K562 (cell line): ENCODE data around the gene DEDD. TPM values are rescaled to one million over a fixed set of nuclear protein-coding genes. Genes with fewer than 3 reads are reported as not detected.

Source experiments
- ARNT ChIP-seq, 2 experiments: fragments of 450-650 bp; IDR thresholded peaks; 2 replicates each; pipeline ENCODE4 v1.6.1; 2016; ENCODE audit warnings: mild to moderate bottlenecking in 1 of 2
- CC2D1A ChIP-seq: fragments of 450-650 bp; IDR thresholded peaks from 2 replicates; pipeline ENCODE4 v1.6.1; 2017; ENCODE audit warnings: mild to moderate bottlenecking
- CHD2 ChIP-seq: IDR thresholded peaks from 2 replicates; pipeline ENCODE4 v1.6.1; 2011; ENCODE audit warnings: low read depth, low read length
- DLX4 ChIP-seq: fragments of 250-450 bp; sonication (Bioruptor Pico); IDR thresholded peaks from 2 replicates; pipeline ENCODE4 v1.6.1; 2021; ENCODE audit warnings: mild to moderate bottlenecking
- ETV1 ChIP-seq: fragments of 450-650 bp; conservative IDR thresholded peaks from 2 replicates; pipeline ENCODE4 v1.6.1; 2016; ENCODE audit warnings: missing genetic modification characterization, control low read depth, low read depth, missing compliant biosample characterization
- GTF2E2 ChIP-seq: fragments of 200-800 bp; sonication (Bioruptor generic); IDR thresholded peaks from 2 replicates; pipeline ENCODE4 v1.6.1; 2016; ENCODE audit warnings: missing genetic modification characterization, missing compliant biosample characterization
- HNRNPLL ChIP-seq: fragments of 200-400 bp; formaldehyde crosslinking; IDR thresholded peaks from 2 replicates; pipeline ENCODE4 v1.6.1; 2017; ENCODE audit warnings: low read length, low read depth, mild to moderate bottlenecking; ENCODE audit not compliant: poor library complexity, severe bottlenecking
- KAT7 ChIP-seq: sonication (generic); formaldehyde crosslinking; IDR thresholded peaks from 2 replicates; pipeline ENCODE4 v1.8.0; 2022; ENCODE audit warnings: missing genetic modification reagents, mild to moderate bottlenecking, borderline replicate concordance
- KLF10 ChIP-seq: fragments of 250-450 bp; sonication (Bioruptor Pico); IDR thresholded peaks from 2 replicates; pipeline ENCODE4 v1.6.1; 2021; ENCODE audit warnings: matching md5 sums
- KLF16 ChIP-seq: IDR thresholded peaks from 2 replicates; pipeline ENCODE4 v1.6.1; 2016; ENCODE audit warnings: antibody characterized with exemption
- MED1 ChIP-seq: sonication (generic); formaldehyde crosslinking; IDR thresholded peaks from 2 replicates; pipeline ENCODE4 v1.8.1; 2023; ENCODE audit warnings: missing genetic modification reagents, borderline replicate concordance
- MYC ChIP-seq, 2 experiments: fragments of 250-450 bp in 1 of 2; sonication (Bioruptor Pico) in 1 of 2; IDR thresholded peaks; 2 replicates each; pipeline versions ENCODE4 v1.5.1 to v1.6.1; 2012 to 2021; ENCODE audit warnings: low read depth in 2 of 2, borderline replicate concordance in 1 of 2, improper control_type of control experiment in 1 of 2, low read length in 1 of 2, mild to moderate bottlenecking in 1 of 2, moderate library complexity in 1 of 2
- NEUROD1 ChIP-seq: fragments of 150-350 bp; IDR thresholded peaks from 2 replicates; pipeline ENCODE4 v1.6.1; 2014; ENCODE audit warnings: borderline replicate concordance, low read length, low read depth; ENCODE audit not compliant: partially characterized antibody
- NFE2L1 ChIP-seq: fragments of 450-650 bp; IDR thresholded peaks from 2 replicates; pipeline ENCODE4 v1.6.1; 2016; ENCODE audit warnings: missing genetic modification characterization, low read depth, mild to moderate bottlenecking, missing compliant biosample characterization, moderate library complexity, borderline replicate concordance
- PCBP2 ChIP-seq: fragments of 200-400 bp; formaldehyde crosslinking; IDR thresholded peaks from 2 replicates; pipeline ENCODE4 v1.6.1; 2018; ENCODE audit warnings: low read length, low read depth, mild to moderate bottlenecking, moderate library complexity; ENCODE audit not compliant: poor library complexity, severe bottlenecking
- PRPF4 ChIP-seq: fragments of 200-400 bp; formaldehyde crosslinking; IDR thresholded peaks from one replicate; pipeline ENCODE4 v1.6.1; 2017; ENCODE audit warnings: low read length, low read depth, mild to moderate bottlenecking; ENCODE audit not compliant: insufficient read depth, poor library complexity, severe bottlenecking
- RAD21 ChIP-seq, 2 experiments: fragments of 250-450 bp in 1 of 2; fragments of 450-650 bp in 1 of 2; sonication (Bioruptor Pico) in 1 of 2; formaldehyde crosslinking in 1 of 2; IDR thresholded peaks in 1 of 2; conservative IDR thresholded peaks in 1 of 2; 2 replicates each; pipeline versions ENCODE4 v1.4.0 to v1.8.0; 2020 to 2022; ENCODE audit warnings: mild to moderate bottlenecking in 2 of 2, moderate library complexity in 1 of 2
- SAP30 ChIP-seq: fragments of 200-600 bp; sonication (generic); IDR thresholded peaks from 2 replicates; pipeline ENCODE4 v1.6.1; 2012; ENCODE audit warnings: borderline replicate concordance, low read depth, mild to moderate bottlenecking, moderate library complexity, low read length, control low read depth, inconsistent platforms; ENCODE audit not compliant: insufficient read depth, poor library complexity, severe bottlenecking
- SFPQ ChIP-seq: fragments of 200-400 bp; formaldehyde crosslinking; IDR thresholded peaks from 2 replicates; pipeline ENCODE4 v1.6.1; 2017; ENCODE audit warnings: mild to moderate bottlenecking, low read depth, low read length, moderate library complexity
- STAT5B ChIP-seq: fragments of 250-450 bp; sonication (Bioruptor Pico); IDR thresholded peaks from 2 replicates; pipeline ENCODE4 v1.8.0; 2021; ENCODE audit warnings: mild to moderate bottlenecking, inconsistent platforms
- TRIM25 ChIP-seq: fragments of 450-650 bp; IDR thresholded peaks from 2 replicates; pipeline ENCODE4 v1.7.0; 2016; ENCODE audit warnings: borderline replicate concordance
- ZNF12 ChIP-seq: sonication (generic); formaldehyde crosslinking; IDR thresholded peaks from 2 replicates; pipeline ENCODE4 v1.4.0; 2020; ENCODE audit warnings: mild to moderate bottlenecking, missing genetic modification reagents
- polyA plus RNA-seq, 8 experiments: library from polyadenylated mRNA; depleted of rRNA in 4 of 8; stranded (reverse) in 5 of 8; unstranded in 3 of 8; fragments of >200 nt; fragmentation: Nextera tagmentation in 2 of 8; fragmentation: Illumina TruSeq in 1 of 8; extraction: Ambion mirVana in 2 of 8; extraction: Trizol in 1 of 8; gene quantifications; 2 replicates each; pipeline versions ENCODE4 v1.2.1 to v1.2.3, GENCODE V29; 2011 to 2014; ENCODE audit warnings: inconsistent platforms in 1 of 8, missing spikeins in 1 of 8
- total RNA-seq, 7 experiments: library from RNA; depleted of rRNA in 6 of 7; stranded (reverse); fragments of >200 nt in 6 of 7; fragmentation: Illumina TruSeq in 2 of 7; extraction: Trizol in 2 of 7; gene quantifications; 2 replicates each; pipeline versions ENCODE4 v1.2.1 to v1.2.3, GENCODE V29; 2011 to 2021; ENCODE audit warnings: low replicate concordance in 1 of 7

The DEDD gene
- total and polyA plus RNA-seq, 9 of the 15 experiments (the other 6 are each of a cell fraction or from before 2014, with no cell fraction given) = 11.6 to 41.0 (median 16.8) TPM

GRCh38 chr1:161119092-161119903 is 13.2 kb downstream of the DEDD start (continued):
- TF ChIP-seq TRIM25 = no peak
- no peak for TF ChIP-seq PRPF4
- TF ChIP-seq KLF16 = no peak
- TF ChIP-seq ETV1 (tag) = no peak
- TF ChIP-seq HNRNPLL = no peak
- no peak for TF ChIP-seq STAT5B (CRISPR knock-in tag)
- peak; percentile 20 for TF ChIP-seq NEUROD1
- TF ChIP-seq ARNT (IDR thresholded peaks at IDR 0.05) = no peak
- TF ChIP-seq PCBP2 = no peak
- no peak for TF ChIP-seq SFPQ
- TF ChIP-seq DLX4 (CRISPR knock-in tag) = no peak
- no peak for TF ChIP-seq ZNF12 (CRISPR knock-in tag)
- TF ChIP-seq SAP30 = no peak
- no peak for TF ChIP-seq KLF10 (CRISPR knock-in tag)
- TF ChIP-seq NFE2L1 (tag) = no peak
- TF ChIP-seq GTF2E2 (tag) = peak; percentile 48; the same call in 1 of the 2 replicates
- no peak for TF ChIP-seq MED1 (CRISPR knock-in tag)
- TF ChIP-seq KAT7 = no peak
- TF ChIP-seq MYC (IDR thresholded peaks at IDR 0.05; ENCODE audit: low read depth, low read length) = 0 out of 2 replicates have a peak, but pooled peaks have one; percentile 22
- peak; percentile 52; the same call in 1 of the 2 replicates for TF ChIP-seq MYC (CRISPR knock-in tag; IDR thresholded peaks at IDR 0.05; ENCODE audit: borderline replicate concordance, low read depth)
- TF ChIP-seq RAD21 (CRISPR knock-in tag; conservative IDR thresholded peaks at IDR 0.05 in 1 of 2, IDR thresholded peaks at IDR 0.05 in 1 of 2) = peak in 1 of 2 experiments; percentile 36; a peak in 2 of 4 replicates
- TF ChIP-seq CHD2 = no peak
- no peak for TF ChIP-seq CC2D1A
